Muscle layer of duodenum (tissue), 2 donors: Measurements from ENCODE around the gene PDGFC.

Experiments used
- H3K27ac ChIP-seq: one replicate; pipeline ENCODE4 v1.7.0; 2013; ENCODE audit warnings: mild to moderate bottlenecking, low read length
- H3K27me3 ChIP-seq: one replicate; pipeline ENCODE4 v1.7.0; 2013; ENCODE audit warnings: low read depth, mild to moderate bottlenecking, control low read depth, low read length
- H3K36me3 ChIP-seq, 2 donors: one replicate each; pipeline ENCODE4 v1.7.0; 2013; ENCODE audit warnings: low read length in 2 of 2, control low read depth in 1 of 2, mild to moderate bottlenecking in 1 of 2; ENCODE audit not compliant: insufficient read depth in 2 of 2, control insufficient read depth in 1 of 2
- H3K4me1 ChIP-seq, 2 donors: one replicate each; pipeline ENCODE4 v1.7.0; 2013; ENCODE audit warnings: low read length in 2 of 2, mild to moderate bottlenecking in 2 of 2, control low read depth in 1 of 2, moderate library complexity in 1 of 2; ENCODE audit not compliant: insufficient read depth in 2 of 2, control insufficient read depth in 1 of 2
- H3K4me3 ChIP-seq, 2 donors: one replicate each; pipeline ENCODE4 v1.7.0; 2013; ENCODE audit warnings: low read length in 2 of 2, low read depth in 1 of 2, mild to moderate bottlenecking in 1 of 2
- H3K9me3 ChIP-seq, 2 donors: one replicate each; pipeline ENCODE4 v1.7.0; 2013; ENCODE audit warnings: low read length in 2 of 2, control low read depth in 1 of 2, mild to moderate bottlenecking in 1 of 2; ENCODE audit not compliant: control insufficient read depth in 1 of 2
- donor health status: healthy.

PDGFC gene

DNA sequence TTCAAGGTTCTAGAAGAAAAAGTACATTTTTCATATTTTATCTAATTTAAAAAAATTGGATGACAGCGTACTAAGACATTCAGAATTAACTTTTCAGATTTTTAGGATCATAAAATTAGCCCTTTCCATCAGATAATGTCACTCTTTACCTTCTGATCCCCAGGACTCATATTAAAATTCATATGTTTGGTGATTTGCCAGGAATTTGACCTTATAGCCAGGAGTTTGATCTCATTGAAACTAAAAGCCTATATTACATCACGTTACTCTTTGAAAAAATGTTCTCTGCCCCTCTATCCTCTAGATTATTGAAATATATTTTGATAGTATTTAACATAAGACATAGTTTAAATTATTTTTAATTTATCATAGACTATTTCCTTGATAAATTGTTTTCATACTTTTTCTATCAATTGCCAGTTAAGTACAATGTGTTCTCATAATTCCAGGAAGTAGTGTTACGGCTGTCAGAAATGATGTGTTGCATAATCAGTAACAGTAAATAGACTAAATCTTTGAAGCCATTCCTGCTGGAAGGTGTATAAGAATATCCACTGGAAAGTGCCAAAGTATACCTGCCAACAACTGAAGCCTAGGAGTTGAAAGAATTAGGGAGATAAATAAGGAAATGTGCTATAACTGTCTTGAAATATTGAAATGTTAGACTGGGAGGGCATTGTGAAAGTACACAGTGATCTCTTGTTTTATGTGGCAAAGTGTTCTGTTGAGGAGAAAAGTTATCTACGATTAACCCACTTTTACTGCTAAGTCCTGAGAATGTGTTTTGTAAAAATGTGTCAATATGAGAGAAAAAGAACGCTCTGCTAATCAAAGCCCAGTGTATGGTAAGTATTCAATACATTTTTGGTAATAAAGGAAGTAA lies 32.9 kb upstream of the PDGFC start:
- H3K4me3 ChIP-seq: no peak overlapping the region
- H3K27ac ChIP-seq: no peak overlapping the region
- peaks cover 1% of the 10 kb centered on the region in 2 donors for H3K4me1 ChIP-seq
- H3K27me3 ChIP-seq: no peaks in the 10 kb centered on the region
- H3K9me3 ChIP-seq: no peaks in the 10 kb centered on the region
- no peaks in the 10 kb centered on the region for H3K36me3 ChIP-seq

DNA sequence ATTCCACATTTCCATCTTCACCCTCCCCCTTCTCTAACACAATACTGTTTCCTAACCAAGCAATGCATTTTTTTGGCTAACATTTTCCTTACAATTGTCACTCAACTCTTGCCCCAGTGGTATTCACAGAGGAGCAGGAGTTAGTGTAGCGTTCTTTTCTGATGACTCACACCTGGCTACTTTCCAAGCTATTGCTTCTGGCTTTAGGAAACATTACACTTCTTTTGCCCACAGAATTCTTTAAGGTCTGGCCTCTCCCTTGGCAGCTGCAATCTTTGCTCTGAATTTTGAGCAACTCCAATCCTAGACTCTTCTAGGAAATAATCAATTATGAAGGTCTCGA lies 27.5 kb upstream of the PDGFC start:
- Histone ChIP-seq H3K9me3 (peaks cover 0 to 18% of the 10 kb centered on the region in 2 donors), H3K27ac (no peak overlapping the region), H3K36me3 (no peaks in the 10 kb centered on the region), H3K27me3 (no peaks in the 10 kb centered on the region), H3K4me3 (no peak overlapping the region), H3K4me1 (peaks cover 6 to 8% of the 10 kb centered on the region in 2 donors)

DNA sequence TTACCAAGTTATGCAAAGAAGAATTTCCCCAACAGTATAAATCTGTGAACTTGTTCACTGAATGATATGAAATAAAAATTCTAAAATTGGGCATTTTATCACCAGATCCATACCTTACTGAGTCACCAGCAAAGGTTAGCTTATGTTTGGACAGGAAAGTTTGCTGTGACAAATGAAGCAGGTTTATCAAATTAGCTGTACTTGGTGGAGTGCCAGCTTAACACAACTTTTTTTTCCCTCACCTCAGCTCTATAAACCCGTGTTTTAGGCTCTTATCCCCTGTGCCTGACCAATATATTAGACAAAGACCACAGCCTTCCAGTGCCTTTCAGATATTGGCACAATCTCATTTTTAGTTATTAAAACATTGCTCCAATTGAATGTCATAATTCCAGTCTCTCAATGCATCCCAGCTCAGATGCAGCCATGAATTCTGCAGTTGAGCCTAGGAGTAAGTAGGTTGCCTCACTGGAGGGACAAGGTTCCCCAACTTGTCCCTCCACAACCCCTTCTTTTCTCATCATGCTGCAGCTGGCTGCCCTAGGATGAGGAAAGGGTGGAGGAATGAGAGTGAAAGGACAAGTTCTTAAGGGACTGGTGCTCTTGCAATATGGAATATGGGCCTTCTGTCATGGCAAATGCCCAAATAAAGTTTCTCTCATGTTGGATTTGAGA lies 27.0 kb upstream of the PDGFC start:
- H3K36me3 ChIP-seq: no peaks in the 10 kb centered on the region
- no peak overlapping the region for H3K27ac ChIP-seq
- H3K4me3 ChIP-seq: no peak overlapping the region
- H3K9me3 ChIP-seq: peaks cover 0 to 18% of the 10 kb centered on the region in 2 donors
- no peaks in the 10 kb centered on the region for H3K27me3 ChIP-seq
- peaks cover 6 to 8% of the 10 kb centered on the region in 2 donors for H3K4me1 ChIP-seq

DNA sequence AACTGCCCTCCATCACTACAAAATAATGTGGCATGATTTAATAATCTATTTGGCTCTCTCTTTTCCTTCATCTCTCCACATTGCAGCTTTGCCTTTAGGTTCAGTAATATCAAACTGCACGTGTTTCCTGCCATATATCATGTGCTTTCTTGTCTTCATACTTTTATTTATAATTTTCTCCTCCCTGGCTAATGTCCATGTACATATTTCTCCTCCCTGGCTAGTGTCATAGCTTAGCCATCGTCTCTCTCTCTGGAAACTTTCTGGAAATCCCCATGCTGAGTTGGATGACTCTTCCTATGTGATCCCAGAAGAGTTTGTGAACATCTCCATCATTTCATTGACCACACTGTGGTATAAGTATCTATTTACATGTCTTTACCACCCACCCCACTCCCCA lies 21.3 kb upstream of the PDGFC start:
- no peak overlapping the region for H3K4me3 ChIP-seq
- H3K27me3 ChIP-seq: no peaks in the 10 kb centered on the region
- no peak overlapping the region for H3K27ac ChIP-seq
- H3K9me3 ChIP-seq: peaks cover 0 to 18% of the 10 kb centered on the region in 2 donors
- H3K4me1 ChIP-seq: no peaks in the 10 kb centered on the region
- H3K36me3 ChIP-seq: no peaks in the 10 kb centered on the region

DNA sequence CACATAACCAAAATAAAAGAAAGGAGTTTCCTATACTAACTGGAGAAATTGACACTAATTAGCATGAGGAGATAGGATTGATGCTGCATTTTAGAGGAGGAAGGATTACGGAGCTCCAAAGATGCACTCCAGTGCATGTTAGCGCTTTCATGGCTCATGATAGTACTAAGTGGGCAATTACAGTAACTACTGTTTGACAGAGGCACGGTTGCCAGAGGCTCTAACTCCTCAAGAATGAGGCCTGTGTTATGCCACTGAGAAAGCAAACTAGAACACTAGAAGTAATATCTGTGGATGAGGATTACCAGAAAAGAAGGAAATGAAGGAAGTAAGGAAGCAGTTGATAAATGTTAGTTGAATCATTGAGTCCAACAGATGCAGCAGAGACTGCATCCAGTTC lies 19.6 kb upstream of the PDGFC start:
- Histone ChIP-seq H3K4me3 (no peak overlapping the region), H3K9me3 (peaks cover 0 to 3% of the 10 kb centered on the region in 2 donors), H3K27me3 (no peaks in the 10 kb centered on the region), H3K36me3 (no peaks in the 10 kb centered on the region), H3K4me1 (no peaks in the 10 kb centered on the region), H3K27ac (no peak overlapping the region)

DNA sequence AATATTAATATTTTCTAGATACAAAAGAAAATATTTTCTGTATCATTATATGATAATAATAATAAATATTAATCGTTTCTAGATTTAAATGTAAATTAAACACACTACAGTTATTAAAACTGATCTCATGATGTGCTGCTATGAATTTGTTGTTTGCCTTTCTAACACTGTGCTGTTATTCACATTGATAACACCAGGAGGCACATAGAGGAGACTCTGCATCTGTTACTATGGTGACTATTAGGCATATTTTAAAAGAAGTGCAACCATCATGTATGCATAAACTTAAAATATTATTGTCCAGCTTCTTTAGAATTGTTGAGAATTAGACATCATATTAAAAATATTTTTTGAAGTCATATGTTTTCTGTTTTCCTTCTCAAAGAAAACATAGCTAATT lies 11.8 kb upstream of the PDGFC start:
- H3K4me1 ChIP-seq: no peaks in the 10 kb centered on the region
- H3K36me3 ChIP-seq: no peaks in the 10 kb centered on the region
- no peak overlapping the region for H3K4me3 ChIP-seq
- H3K27me3 ChIP-seq: no peaks in the 10 kb centered on the region
- no peak overlapping the region for H3K27ac ChIP-seq
- no peaks in the 10 kb centered on the region for H3K9me3 ChIP-seq

DNA sequence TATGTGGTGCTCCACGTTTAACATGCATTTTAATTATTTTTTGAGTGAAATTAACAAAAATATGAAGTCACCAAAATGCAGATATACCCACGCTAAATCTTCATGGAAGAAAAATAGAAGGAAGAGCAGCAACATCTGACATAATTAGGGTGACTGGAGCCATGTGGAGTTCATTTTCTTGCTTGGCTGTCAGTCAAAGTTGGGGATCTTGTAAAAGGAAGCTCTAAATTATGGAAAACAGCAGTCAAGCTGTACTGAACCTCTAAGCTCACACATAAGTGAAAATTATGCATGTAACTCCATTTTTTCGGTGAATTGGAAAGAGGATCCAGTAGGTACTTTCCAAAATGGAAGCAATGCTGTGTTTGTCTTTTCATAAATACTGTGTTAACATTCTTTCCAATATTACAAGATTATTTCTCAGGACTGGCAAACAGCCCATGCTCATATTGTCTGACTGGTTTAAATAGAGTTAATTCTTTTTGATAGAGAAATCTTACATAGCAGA lies 9.7 kb upstream of the PDGFC start:
- Histone ChIP-seq H3K27me3 (no peaks in the 10 kb centered on the region), H3K9me3 (no peaks in the 10 kb centered on the region), H3K4me3 (no peak overlapping the region), H3K4me1 (no peaks in the 10 kb centered on the region), H3K36me3 (no peaks in the 10 kb centered on the region), H3K27ac (no peak overlapping the region)

DNA sequence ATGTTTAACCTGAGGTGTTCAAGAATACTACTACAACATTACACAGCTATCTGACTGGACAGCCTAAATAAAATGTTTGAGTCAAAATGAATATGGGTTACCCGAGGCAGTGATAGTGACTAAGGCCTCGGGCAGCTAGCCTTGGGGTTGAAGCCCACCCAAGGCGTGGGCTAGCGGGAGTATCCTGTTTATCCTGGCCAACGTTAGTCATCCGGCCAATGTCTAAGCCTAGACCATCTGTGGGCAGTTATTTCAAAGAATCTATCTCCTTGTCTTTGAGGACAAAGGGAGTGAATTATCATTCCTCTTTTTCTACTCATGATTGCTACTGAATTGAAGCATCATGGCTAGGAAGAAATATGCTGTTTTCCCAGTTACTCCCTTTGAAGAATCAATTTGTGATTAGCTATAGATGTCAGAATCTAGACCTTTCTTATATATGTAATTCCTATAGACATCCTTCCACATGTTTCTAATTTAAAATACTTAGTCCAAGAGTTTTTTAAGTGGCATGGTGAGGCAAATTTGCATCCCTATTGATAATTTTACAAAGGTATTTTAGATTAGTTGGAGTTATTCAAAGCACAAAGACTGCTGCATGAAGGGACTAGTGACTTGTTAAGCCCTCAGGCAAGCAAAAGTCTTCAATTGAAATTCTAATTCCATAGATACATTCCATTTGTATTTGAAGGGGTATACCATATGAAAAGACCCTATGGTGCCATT lies 6.0 kb upstream of the PDGFC start:
- Histone ChIP-seq H3K4me1 (no peaks in the 10 kb centered on the region), H3K4me3 (no peak overlapping the region), H3K36me3 (no peaks in the 10 kb centered on the region), H3K27ac (no peak overlapping the region), H3K27me3 (no peaks in the 10 kb centered on the region), H3K9me3 (no peaks in the 10 kb centered on the region)

DNA sequence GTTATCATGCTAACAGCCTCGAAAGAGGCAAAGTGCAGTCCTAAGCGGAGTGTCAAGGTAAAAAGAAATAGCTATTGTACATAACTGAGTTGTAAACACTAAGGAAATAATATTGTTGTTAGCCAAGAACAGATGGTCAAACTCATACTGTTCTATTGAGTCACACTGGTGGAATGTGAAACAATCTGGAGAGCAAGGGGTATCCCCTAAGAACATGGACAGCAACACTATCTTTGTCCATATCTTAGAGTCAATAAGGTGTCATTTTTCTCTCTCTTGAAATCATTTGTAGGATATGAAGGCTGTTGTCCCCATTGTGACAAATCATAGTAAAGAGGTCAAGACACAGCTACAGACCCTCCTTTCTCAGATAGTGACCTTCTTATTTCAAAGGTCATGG lies 4.5 kb upstream of the PDGFC start:
- no peak overlapping the region for H3K4me3 ChIP-seq
- no peaks in the 10 kb centered on the region for H3K4me1 ChIP-seq
- no peaks in the 10 kb centered on the region for H3K27me3 ChIP-seq
- no peak overlapping the region for H3K27ac ChIP-seq
- no peaks in the 10 kb centered on the region for H3K36me3 ChIP-seq
- H3K9me3 ChIP-seq: no peaks in the 10 kb centered on the region

DNA sequence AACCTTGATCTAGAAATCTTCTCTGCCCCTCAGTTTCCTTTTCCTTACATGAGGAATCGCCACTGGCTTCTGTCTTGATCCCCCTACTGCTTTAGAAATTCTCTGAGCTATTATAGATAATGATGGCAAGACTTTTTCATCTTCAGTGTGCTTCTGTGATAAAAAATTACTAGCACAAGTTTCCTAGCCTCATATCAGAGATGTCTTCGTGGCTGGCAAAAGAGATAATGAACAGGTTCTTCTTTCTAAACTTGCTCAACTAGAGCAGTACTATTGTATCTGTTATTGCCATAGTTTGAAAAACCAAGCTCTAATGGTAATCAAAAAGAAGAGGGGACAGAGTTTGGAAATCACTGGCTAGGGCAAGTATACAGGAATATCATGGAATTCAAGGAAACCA lies 4.1 kb upstream of the PDGFC start:
- Histone ChIP-seq H3K9me3 (no peaks in the 10 kb centered on the region), H3K27me3 (no peaks in the 10 kb centered on the region), H3K4me1 (no peaks in the 10 kb centered on the region), H3K4me3 (no peak overlapping the region), H3K36me3 (no peaks in the 10 kb centered on the region), H3K27ac (no peak overlapping the region)

DNA sequence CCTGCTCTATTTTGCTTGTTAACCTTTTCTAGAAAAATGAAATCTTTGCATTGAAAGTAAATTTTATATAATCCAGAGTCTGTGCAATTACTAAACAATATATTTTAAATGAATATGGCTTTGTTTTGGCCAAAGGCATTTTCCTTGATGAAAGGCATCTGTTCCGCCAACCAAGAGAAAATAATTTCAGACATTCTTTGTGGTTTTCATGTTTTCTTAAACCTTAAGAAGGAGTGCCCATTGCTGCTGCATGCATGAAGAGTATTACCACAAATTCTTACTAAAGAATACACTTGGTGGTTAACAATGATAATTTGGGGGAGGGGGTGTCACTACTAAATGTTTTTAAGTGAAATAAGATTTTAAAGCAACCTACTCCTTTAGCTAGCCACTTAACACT lies 2.7 kb upstream of the PDGFC start:
- no peaks in the 10 kb centered on the region for H3K9me3 ChIP-seq
- H3K4me1 ChIP-seq: peaks cover 0 to 7% of the 10 kb centered on the region in 2 donors
- H3K27me3 ChIP-seq: no peaks in the 10 kb centered on the region
- no peak overlapping the region for H3K4me3 ChIP-seq
- no peaks in the 10 kb centered on the region for H3K36me3 ChIP-seq
- H3K27ac ChIP-seq: no peak overlapping the region
